ENCODE measurements around the gene SND1.

Gene SND1

GRCh38 chr7:128024151-128024550 lies 372.2 kb downstream of the SND1 start:
- H2BK5ac ChIP-seq (ENCODE audit: low read depth, low read length, poor library complexity, severe bottlenecking) = no peak overlapping the region
- no peak overlapping the region for H2BK12ac ChIP-seq (ENCODE audit: low read length in 2 of 2)
- H3K14ac ChIP-seq (ENCODE audit: low read length in 2 of 2) = no peak overlapping the region

GRCh38 chr7:128025380-128025779 lies 373.4 kb downstream of the SND1 start:
- Histone ChIP-seq H2AFZ (ENCODE audit: low read depth, low read length) (no peak overlapping the region), H2AK5ac (ENCODE audit: low read length, severe bottlenecking) (no peak overlapping the region), H3K14ac (ENCODE audit: low read length in 2 of 2) (no peak overlapping the region), H2BK120ac (ENCODE audit: low read depth, low read length) (no peak overlapping the region), H3K36me3 (ENCODE audit: control insufficient read depth in 1 of 2, insufficient read depth in 2 of 2, low read depth in 1 of 2, low read length in 2 of 2) (peaks cover 16 to 18% of the 10 kb centered on the region in 2 experiments), H3K9me3 (ENCODE audit: control insufficient read depth, low read length) (no peaks in the 10 kb centered on the region), H2BK12ac (ENCODE audit: low read length in 2 of 2) (no peak overlapping the region), H4K91ac (ENCODE audit: low read length) (no peak overlapping the region), H3K27ac (ENCODE audit: low read length, poor library complexity, severe bottlenecking) (no peak overlapping the region), H3K4me3 (ENCODE audit: insufficient read depth in 1 of 2, low read depth in 1 of 2, low read length in 2 of 2) (no peak overlapping the region), H4K8ac (ENCODE audit: low read length) (no peak overlapping the region), H2BK5ac (ENCODE audit: low read depth, low read length, poor library complexity, severe bottlenecking) (no peak overlapping the region), H3K4me2 (ENCODE audit: low read length, poor library complexity, severe bottlenecking) (no peak overlapping the region), H3K4ac (ENCODE audit: low read depth in 1 of 2, low read length in 2 of 2) (no peak overlapping the region), H3K18ac (ENCODE audit: low read depth in 1 of 2, low read length in 2 of 2) (no peak overlapping the region), H3K9ac (ENCODE audit: low read length) (no peak overlapping the region), H3K23ac (ENCODE audit: low read length in 2 of 2) (no peak overlapping the region), H3K79me1 (replicated peaks; ENCODE audit: low read length, poor library complexity, severe bottlenecking) (peaks cover 31% of the 10 kb centered on the region), H3K4me1 (ENCODE audit: control insufficient read depth, insufficient read depth, low read depth, low read length) (peaks cover 10% of the 10 kb centered on the region), H2BK15ac (ENCODE audit: low read depth, poor library complexity, severe bottlenecking) (no peak overlapping the region), H3K27me3 (ENCODE audit: control insufficient read depth in 1 of 2, insufficient read depth in 1 of 2, low read length in 2 of 2) (peaks cover 0 to 3% of the 10 kb centered on the region in 2 experiments)
- 75% methylated on average over 6 of the region's 6 CpGs for WGBS
- no peak for DNase-seq

More at GRCh38 chr7:128024151-128024550, 372.2 kb downstream of the SND1 start:
- H3K4me2 ChIP-seq (ENCODE audit: low read length, poor library complexity, severe bottlenecking) = no peak overlapping the region
- H4K8ac ChIP-seq (ENCODE audit: low read length) = no peak overlapping the region
- peaks cover 4 to 16% of the 10 kb centered on the region in 2 experiments for H3K36me3 ChIP-seq (ENCODE audit: control insufficient read depth in 1 of 2, insufficient read depth in 2 of 2, low read depth in 1 of 2, low read length in 2 of 2)
- no peak overlapping the region for H2BK15ac ChIP-seq (ENCODE audit: low read depth, poor library complexity, severe bottlenecking)
- H3K4me3 ChIP-seq (ENCODE audit: insufficient read depth in 1 of 2, low read depth in 1 of 2, low read length in 2 of 2) = no peak overlapping the region
- no peak for DNase-seq
- peaks cover 26% of the 10 kb centered on the region for H3K79me1 ChIP-seq (replicated peaks; ENCODE audit: low read length, poor library complexity, severe bottlenecking)
- H2BK120ac ChIP-seq (ENCODE audit: low read depth, low read length) = no peak overlapping the region
- no peak overlapping the region for H3K9ac ChIP-seq (ENCODE audit: low read length)
- H3K18ac ChIP-seq (ENCODE audit: low read depth in 1 of 2, low read length in 2 of 2) = no peak overlapping the region
- H3K4me1 ChIP-seq (ENCODE audit: control insufficient read depth, insufficient read depth, low read depth, low read length) = peaks cover 7% of the 10 kb centered on the region
- no peaks in the 10 kb centered on the region for H3K27me3 ChIP-seq (ENCODE audit: control insufficient read depth in 1 of 2, insufficient read depth in 1 of 2, low read length in 2 of 2)
- H3K9me3 ChIP-seq (ENCODE audit: control insufficient read depth, low read length) = no peaks in the 10 kb centered on the region
- H3K27ac ChIP-seq (ENCODE audit: low read length, poor library complexity, severe bottlenecking) = no peak overlapping the region
- no peak overlapping the region for H3K23ac ChIP-seq (ENCODE audit: low read length in 2 of 2)
- H2AFZ ChIP-seq (ENCODE audit: low read depth, low read length) = no peak overlapping the region
- H3K4ac ChIP-seq (ENCODE audit: low read depth in 1 of 2, low read length in 2 of 2) = no peak overlapping the region
- H2AK5ac ChIP-seq (ENCODE audit: low read length, severe bottlenecking) = no peak overlapping the region
- WGBS = 100% methylated on average over 2 of the region's 3 CpGs
- H4K91ac ChIP-seq (ENCODE audit: low read length) = no peak overlapping the region

DNA sequence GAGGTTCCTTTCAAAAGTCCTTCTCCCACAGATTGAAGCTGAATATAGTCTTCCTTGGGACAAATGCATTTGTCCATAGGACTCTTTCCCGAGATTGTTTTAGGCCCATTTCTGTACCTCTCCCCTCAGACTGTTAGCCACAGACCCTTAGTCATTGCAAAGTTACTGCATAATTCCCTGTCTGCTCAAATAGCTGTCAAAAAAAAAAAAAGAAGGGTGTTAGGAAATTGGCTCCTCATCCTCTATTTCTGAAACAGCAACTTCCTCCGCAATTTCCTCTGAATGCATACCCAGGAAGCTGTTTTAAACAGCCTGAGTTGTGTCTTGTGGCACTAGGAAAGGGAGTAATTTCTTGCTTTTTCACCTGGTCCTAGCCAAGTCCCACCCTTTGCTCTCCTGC lies 373.8 kb downstream of the SND1 start:
- Histone ChIP-seq H4K91ac (ENCODE audit: low read length) (no peak overlapping the region), H2BK5ac (ENCODE audit: low read depth, low read length, poor library complexity, severe bottlenecking) (no peak overlapping the region), H2BK15ac (ENCODE audit: low read depth, poor library complexity, severe bottlenecking) (no peak overlapping the region), H3K4me1 (ENCODE audit: control insufficient read depth, insufficient read depth, low read depth, low read length) (peaks cover 14% of the 10 kb centered on the region), H3K18ac (ENCODE audit: low read depth in 1 of 2, low read length in 2 of 2) (no peak overlapping the region), H3K4me3 (ENCODE audit: insufficient read depth in 1 of 2, low read depth in 1 of 2, low read length in 2 of 2) (no peak overlapping the region), H3K9ac (ENCODE audit: low read length) (no peak overlapping the region), H2AK5ac (ENCODE audit: low read length, severe bottlenecking) (no peak overlapping the region), H3K9me3 (ENCODE audit: control insufficient read depth, low read length) (no peaks in the 10 kb centered on the region), H2BK120ac (ENCODE audit: low read depth, low read length) (no peak overlapping the region), H3K79me1 (replicated peaks; ENCODE audit: low read length, poor library complexity, severe bottlenecking) (peaks cover 33% of the 10 kb centered on the region), H2AFZ (ENCODE audit: low read depth, low read length) (no peak overlapping the region), H3K4me2 (ENCODE audit: low read length, poor library complexity, severe bottlenecking) (no peak overlapping the region), H3K23ac (ENCODE audit: low read length in 2 of 2) (no peak overlapping the region), H2BK12ac (ENCODE audit: low read length in 2 of 2) (no peak overlapping the region), H3K4ac (ENCODE audit: low read depth in 1 of 2, low read length in 2 of 2) (no peak overlapping the region), H3K27me3 (ENCODE audit: control insufficient read depth in 1 of 2, insufficient read depth in 1 of 2, low read length in 2 of 2) (peaks cover 0 to 6% of the 10 kb centered on the region in 2 experiments), H4K8ac (ENCODE audit: low read length) (no peak overlapping the region), H3K27ac (ENCODE audit: low read length, poor library complexity, severe bottlenecking) (no peak overlapping the region), H3K36me3 (ENCODE audit: control insufficient read depth in 1 of 2, insufficient read depth in 2 of 2, low read depth in 1 of 2, low read length in 2 of 2) (peaks cover 14 to 20% of the 10 kb centered on the region in 2 experiments), H3K14ac (ENCODE audit: low read length in 2 of 2) (no peak overlapping the region)
- DNase-seq = no peak
- WGBS = 100% methylated on average over 1 of the region's 2 CpGs

DNA sequence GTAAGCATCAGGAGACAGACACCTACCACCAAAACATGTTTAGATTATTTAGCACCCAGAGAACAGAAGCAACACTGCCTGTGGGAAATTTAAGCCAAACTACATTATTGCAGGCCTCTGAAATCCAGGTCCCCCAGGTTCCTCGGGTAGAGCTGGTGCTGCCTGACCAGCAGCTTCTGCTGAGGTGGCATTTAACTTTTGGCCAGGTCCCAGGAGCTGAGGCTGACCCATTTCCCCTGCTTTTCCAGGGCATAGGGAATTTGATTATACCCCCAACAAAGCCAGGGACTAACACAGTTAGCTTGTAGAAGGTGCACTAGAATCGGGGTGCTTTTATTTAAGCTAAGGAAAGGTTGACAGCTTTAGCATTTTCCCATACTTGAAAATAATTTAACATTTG lies 374.6 kb downstream of the SND1 start:
- peaks cover 8 to 20% of the 10 kb centered on the region in 2 experiments for H3K36me3 ChIP-seq (ENCODE audit: control insufficient read depth in 1 of 2, insufficient read depth in 2 of 2, low read depth in 1 of 2, low read length in 2 of 2)
- H3K27me3 ChIP-seq (ENCODE audit: control insufficient read depth in 1 of 2, insufficient read depth in 1 of 2, low read length in 2 of 2) = peaks cover 0 to 6% of the 10 kb centered on the region in 2 experiments
- H2AK5ac ChIP-seq (ENCODE audit: low read length, severe bottlenecking) = no peak overlapping the region
- no peaks in the 10 kb centered on the region for H3K9me3 ChIP-seq (ENCODE audit: control insufficient read depth, low read length)
- H4K91ac ChIP-seq (ENCODE audit: low read length) = no peak overlapping the region
- no peak overlapping the region for H3K9ac ChIP-seq (ENCODE audit: low read length)
- no peak overlapping the region for H2BK5ac ChIP-seq (ENCODE audit: low read depth, low read length, poor library complexity, severe bottlenecking)
- H2BK120ac ChIP-seq (ENCODE audit: low read depth, low read length) = no peak overlapping the region
- no peak overlapping the region for H3K4ac ChIP-seq (ENCODE audit: low read depth in 1 of 2, low read length in 2 of 2)
- H3K27ac ChIP-seq (ENCODE audit: low read length, poor library complexity, severe bottlenecking) = no peak overlapping the region
- no peak overlapping the region for H3K18ac ChIP-seq (ENCODE audit: low read depth in 1 of 2, low read length in 2 of 2)
- 96% methylated on average over 2 of the region's 2 CpGs for WGBS
- no peak overlapping the region for H3K14ac ChIP-seq (ENCODE audit: low read length in 2 of 2)
- no peak overlapping the region for H4K8ac ChIP-seq (ENCODE audit: low read length)
- H3K23ac ChIP-seq (ENCODE audit: low read length in 2 of 2) = no peak overlapping the region
- H3K4me1 ChIP-seq (ENCODE audit: control insufficient read depth, insufficient read depth, low read depth, low read length) = peaks cover 11% of the 10 kb centered on the region
- no peak overlapping the region for H3K4me2 ChIP-seq (ENCODE audit: low read length, poor library complexity, severe bottlenecking)
- H2BK15ac ChIP-seq (ENCODE audit: low read depth, poor library complexity, severe bottlenecking) = no peak overlapping the region
- no peak overlapping the region for H2AFZ ChIP-seq (ENCODE audit: low read depth, low read length)
- peaks cover 33% of the 10 kb centered on the region for H3K79me1 ChIP-seq (replicated peaks; ENCODE audit: low read length, poor library complexity, severe bottlenecking)
- DNase-seq = no peak
- no peak overlapping the region for H2BK12ac ChIP-seq (ENCODE audit: low read length in 2 of 2)
- H3K4me3 ChIP-seq (ENCODE audit: insufficient read depth in 1 of 2, low read depth in 1 of 2, low read length in 2 of 2) = no peak overlapping the region
